ENCODE data around the gene FRMD6. TPM values are rescaled to one million over a fixed set of nuclear protein-coding genes. Genes with fewer than 3 reads are reported as not detected.

Gene FRMD6
- total and polyA plus RNA-seq, 2 experiments from 2014 or later = 5.4 to 18.7 TPM

- Mint-ChIP-seq H3K4me3 (no peak overlapping the region), H3K27ac (no peak overlapping the region), H3K36me3 (ENCODE audit: low read depth) (0 out of 3 replicates have a peak, but pooled peaks cover 5% of the 10 kb centered on the region), H3K9me3 (no peaks in the 10 kb centered on the region; the same call in 2 of the 3 replicates), H3K4me1 (peaks cover 5% of the 10 kb centered on the region), H3K27me3 (ENCODE audit: insufficient read depth, low read depth, poor library complexity) (peaks cover 2% of the 10 kb centered on the region)
- no peak overlapping the region for H2AFZ ChIP-seq
- no peaks in the 10 kb centered on the region for H4K20me1 ChIP-seq (replicated peaks; ENCODE audit: insufficient read depth)
- DNase-seq (ENCODE audit: low spot score) = no peak
- H3K79me2 ChIP-seq (replicated peaks; ENCODE audit: insufficient read depth) = no peaks in the 10 kb centered on the region
- H3K4me2 ChIP-seq = no peak overlapping the region
- H3K36me3 ChIP-seq (ENCODE audit: insufficient read depth) = no peaks in the 10 kb centered on the region
- H3K27me3 ChIP-seq (ENCODE audit: insufficient read depth) = no peaks in the 10 kb centered on the region
- no peak for ATAC-seq
- 0 out of 2 replicates have a peak, but pooled peaks cover 3% of the 10 kb centered on the region for H3K4me1 ChIP-seq (ENCODE audit: insufficient read depth)
- TF ChIP-seq ZNF114 (CRISPR knock-in tag; IDR thresholded peaks at IDR 0.05) (no peak), STAT1 (IDR thresholded peaks at IDR 0.05; ENCODE audit: unreplicated experiment) (no peak), REST (IDR thresholded peaks at IDR 0.05; ENCODE audit: unreplicated experiment) (no peak), ZNF462 (CRISPR knock-in tag; IDR thresholded peaks at IDR 0.05) (no peak), ETS1 (IDR thresholded peaks at IDR 0.05) (no peak), CREB1 (CRISPR knock-in tag; IDR thresholded peaks at IDR 0.05; ENCODE audit: low read depth) (no peak)
- H3K27ac ChIP-seq (ENCODE audit: low read depth) = no peak overlapping the region
- no peaks in the 10 kb centered on the region for H3K9me2 ChIP-seq (ENCODE audit: insufficient read depth)
- H3F3A ChIP-seq (replicated peaks; ENCODE audit: low read depth) = no peaks in the 10 kb centered on the region
- H3K4me3 ChIP-seq = no peak overlapping the region
Measured at GRCh38 chr14:51730684-51731083, 79.0 kb downstream of the FRMD6 start.
